Keratinocyte (primary cell): Measurements from ENCODE around the gene MPP2.

ENCODE experiments used
- CTCF ChIP-seq, 3 experiments: IDR thresholded peaks in 1 of 3; conservative IDR thresholded peaks in 1 of 3; optimal IDR thresholded peaks in 1 of 3; 2 replicates in 2 of 3; 3 replicates in 1 of 3; pipeline versions ENCODE3 to v1.5.1; 2011; ENCODE audit warnings: low read length in 3 of 3, mild to moderate bottlenecking in 3 of 3, moderate library complexity in 2 of 3, control low read depth in 1 of 3, inconsistent platforms in 1 of 3; ENCODE audit not compliant: insufficient read depth in 2 of 3; ENCODE audit errors: extremely low read depth in 1 of 3
- EZH2 ChIP-seq: IDR thresholded peaks from one replicate; pipeline ENCODE4 v1.6.1; 2012; ENCODE audit warnings: inconsistent platforms, mild to moderate bottlenecking, low read length, moderate library complexity

- no peak for TF ChIP-seq CTCF (optimal IDR thresholded peaks at IDR 0.05 in 1 of 3, IDR thresholded peaks at IDR 0.05 in 1 of 3, conservative IDR thresholded peaks at IDR 0.05 in 1 of 3; ENCODE audit: extremely low read depth in 1 of 3, insufficient read depth in 2 of 3, low read length in 3 of 3)
- TF ChIP-seq EZH2, result no peak
Observed at GRCh38 chr17:43945074-43945829, 37.9 kb upstream of the MPP2 start.
